HCT116 (cell line): ENCODE results near the gene NLN. TPM values are rescaled to one million over a fixed set of nuclear protein-coding genes. Genes with fewer than 3 reads are reported as not detected.

Experiments used
- ATAC-seq: fragments of 200-7000 bp; cut with Tn5 transposase; 2 replicates; pipeline ENCODE4 v1.9.1; 2020; ENCODE audit warnings: mild to moderate bottlenecking, moderate library complexity
- BruUV-seq: library from RNA; stranded (reverse); fragments of 400-500 nt; replicated peaks from 2 replicates; lab custom pipeline; 2021; lab: Mats Ljungman, UMichigan
- CTCF ChIA-PET: fragments of 300-600 bp; sonication (Branson Sonifier 250); formaldehyde crosslinking; loops from one replicate; lab custom pipeline; 2021; ENCODE audit warnings: antibody characterized with exemption; lab: Charles Lee
- POLR2A ChIA-PET: fragments of 300-600, 350-600 bp; sonication (Branson Sonifier 250); formaldehyde crosslinking; loops from one replicate; lab custom pipeline; 2021; ENCODE audit warnings: antibody characterized with exemption; lab: Charles Lee
- RAD21 ChIA-PET, 2 experiments: fragments of 300-600 bp; sonication (Branson Sonifier 250); formaldehyde crosslinking; loops; one replicate each; lab custom pipeline; 2023; ENCODE audit warnings: low total read pairs in 2 of 2; ENCODE audit not compliant: uncharacterized antibody in 2 of 2, unreplicated experiment in 2 of 2, low non-redundant PET in 1 of 2; lab: Charles Lee
- DNase-seq: peaks from one replicate; pipeline ENCODE4 v3.0.0-alpha.2; 2010; ENCODE audit warnings: low read depth, low spot score
- H2AFZ ChIP-seq: fragments of 200-600 bp; shearing (Covaris generic), sonication (generic); 2 replicates; pipeline ENCODE4 v1.6.1; 2017; ENCODE audit warnings: low read depth, mixed run types, mixed read lengths, antibody characterized with exemption, low read length; ENCODE audit not compliant: poor library complexity, severe bottlenecking
- H3K27ac ChIP-seq: 2 replicates; pipeline ENCODE4 v1.5.1; 2012; ENCODE audit warnings: low read depth, low read length
- H3K27me3 ChIP-seq: fragments of 200-600 bp; sonication (generic); 2 replicates; pipeline ENCODE4 v1.6.1; 2016; ENCODE audit warnings: mixed run types, low read length, mixed read lengths; ENCODE audit not compliant: insufficient read depth
- H3K36me3 ChIP-seq, 2 experiments: fragments of 200-500 bp in 1 of 2; fragments of 200-600 bp in 1 of 2; sonication (Bioruptor generic) in 1 of 2; sonication (generic) in 1 of 2; 2 replicates each; pipeline versions ENCODE4 v1.5.1 to v1.6.1; 2014 to 2016; ENCODE audit warnings: low read length in 2 of 2, inconsistent platforms in 1 of 2, mixed read lengths in 1 of 2, mixed run types in 1 of 2; ENCODE audit not compliant: insufficient read depth in 2 of 2, control insufficient read depth in 1 of 2
- H3K4me1 ChIP-seq, 2 experiments: fragments of 200-600 bp in 1 of 2; sonication (generic) in 1 of 2; 2 replicates each; pipeline versions ENCODE4 v1.5.1 to v1.6.1; 2012 to 2017; ENCODE audit warnings: low read length in 2 of 2, inconsistent platforms in 1 of 2, mild to moderate bottlenecking in 1 of 2, mixed read lengths in 1 of 2, mixed run types in 1 of 2, moderate library complexity in 1 of 2; ENCODE audit not compliant: insufficient read depth in 2 of 2, control insufficient read depth in 1 of 2
- H3K4me2 ChIP-seq: fragments of 200-600 bp; sonication (generic); 2 replicates; pipeline ENCODE4 v1.6.1; 2017; ENCODE audit warnings: mixed run types, low read length, mixed read lengths
- H3K4me3 ChIP-seq, 2 experiments: fragments of 200-600 bp in 1 of 2; sonication (generic) in 1 of 2; replicated peaks in 1 of 2; 2 replicates each; pipeline ENCODE4 v1.5.1; 2011 to 2016; ENCODE audit warnings: low read length in 2 of 2, control low read depth in 1 of 2, low read depth in 1 of 2, mild to moderate bottlenecking in 1 of 2, mixed read lengths in 1 of 2, mixed run types in 1 of 2
- H3K79me2 ChIP-seq: fragments of 200-600 bp; sonication (generic); 2 replicates; pipeline ENCODE4 v1.6.1; 2017; ENCODE audit warnings: mild to moderate bottlenecking, mixed run types, low read length, moderate library complexity, mixed read lengths; ENCODE audit not compliant: insufficient read depth
- H3K9ac ChIP-seq: fragments of 200-600 bp; sonication (generic); 2 replicates; pipeline ENCODE4 v1.6.1; 2016; ENCODE audit warnings: low read length, mixed read lengths
- H3K9me2 ChIP-seq: fragments of 200-600 bp; sonication (generic), shearing (Covaris generic); 2 replicates; pipeline ENCODE4 v1.6.1; 2017; ENCODE audit warnings: mixed run types, mild to moderate bottlenecking, moderate library complexity; ENCODE audit not compliant: insufficient read depth
- H3K9me3 ChIP-seq, 2 experiments: fragments of 200-500 bp in 1 of 2; fragments of 200-600 bp in 1 of 2; sonication (Bioruptor generic) in 1 of 2; sonication (generic) in 1 of 2; 2 replicates each; pipeline ENCODE4 v1.6.1; 2014 to 2017; ENCODE audit warnings: low read length in 2 of 2, mixed read lengths in 2 of 2, inconsistent platforms in 1 of 2, low read depth in 1 of 2, mild to moderate bottlenecking in 1 of 2, mixed run types in 1 of 2, moderate library complexity in 1 of 2; ENCODE audit not compliant: control insufficient read depth in 1 of 2, insufficient read depth in 1 of 2
- H4K20me1 ChIP-seq: fragments of 200-600 bp; sonication (generic), shearing (Covaris generic); 2 replicates; pipeline ENCODE4 v1.6.1; 2017; ENCODE audit warnings: mixed run types, mild to moderate bottlenecking, moderate library complexity; ENCODE audit not compliant: insufficient read depth
- CBX3 ChIP-seq: IDR thresholded peaks from 2 replicates; pipeline ENCODE4 v1.6.1; 2012; ENCODE audit warnings: low read depth
- CEBPB ChIP-seq: IDR thresholded peaks from 2 replicates; pipeline ENCODE4 v1.6.1; 2012; ENCODE audit warnings: low read depth
- EGR1 ChIP-seq: IDR thresholded peaks from 2 replicates; pipeline ENCODE4 v1.6.1; 2012; ENCODE audit warnings: low read depth
- ELF1 ChIP-seq: IDR thresholded peaks from 2 replicates; pipeline ENCODE4 v1.6.1; 2012; ENCODE audit warnings: low read depth, borderline replicate concordance
- FOSL1 ChIP-seq: IDR thresholded peaks from 2 replicates; pipeline ENCODE4 v1.6.1; 2012; ENCODE audit warnings: low read depth
- POLR2A ChIP-seq: IDR thresholded peaks from 2 replicates; pipeline ENCODE4 v1.7.0; 2011; ENCODE audit warnings: borderline replicate concordance; ENCODE audit not compliant: insufficient read depth, insufficient read length; ENCODE audit errors: extremely low read depth
- POLR2AphosphoS5 ChIP-seq: IDR thresholded peaks from 2 replicates; pipeline ENCODE4 v1.6.1; 2011; ENCODE audit warnings: mild to moderate bottlenecking, low read depth, low read length, moderate library complexity
- RAD21 ChIP-seq: IDR thresholded peaks from 2 replicates; pipeline ENCODE4 v1.6.1; 2012; ENCODE audit warnings: low read depth, mild to moderate bottlenecking
- SP1 ChIP-seq: IDR thresholded peaks from 2 replicates; pipeline ENCODE4 v1.6.1; 2012; ENCODE audit warnings: low read depth
- SRF ChIP-seq: IDR thresholded peaks from 2 replicates; pipeline ENCODE4 v1.6.1; 2012; ENCODE audit warnings: low read depth
- YY1 ChIP-seq: IDR thresholded peaks from 2 replicates; pipeline ENCODE4 v1.6.1; 2011; ENCODE audit warnings: low read length, low read depth, moderate library complexity, mild to moderate bottlenecking; ENCODE audit not compliant: insufficient replicate concordance; ENCODE audit errors: extremely low read depth
- ZFX ChIP-seq: fragments of 450-650 bp; IDR thresholded peaks from 2 replicates; pipeline ENCODE4 v1.6.1; 2017
- intact Hi-C: fragments of 100-400 bp; cut with micrococcal nuclease; formaldehyde crosslinking; loops from 2 replicates; pipeline ENCODE4 v1.10.0; 2022
- total RNA-seq: library from RNA; stranded (reverse); gene quantifications from one replicate; pipeline ENCODE4 v1.2.1, GENCODE V29; 2021; ENCODE audit not compliant: unreplicated experiment
- TF ChIP-seq, protein P1 (sequence below), 3 experiments: fragments of 200-600 bp in 1 of 3; sonication (generic) in 1 of 3; IDR thresholded peaks in 2 of 3; conservative IDR thresholded peaks in 1 of 3; 2 replicates each; pipeline ENCODE4 v1.5.1; 2012 to 2017; ENCODE audit warnings: low read depth in 2 of 3, low read length in 2 of 3, antibody characterized with exemption in 1 of 3, borderline replicate concordance in 1 of 3, control low read depth in 1 of 3, mild to moderate bottlenecking in 1 of 3, mixed read lengths in 1 of 3, mixed run types in 1 of 3, moderate library complexity in 1 of 3; ENCODE audit not compliant: insufficient read depth in 1 of 3
- TF ChIP-seq, protein P2 (sequence below): IDR thresholded peaks from 2 replicates; pipeline ENCODE4 v1.6.1; 2011; ENCODE audit warnings: mild to moderate bottlenecking, low read length, moderate library complexity; ENCODE audit not compliant: insufficient replicate concordance; ENCODE audit errors: extremely low read depth
- TF ChIP-seq, protein P3 (sequence below): IDR thresholded peaks from 2 replicates; pipeline ENCODE4 v1.6.1; 2012
- TF ChIP-seq, protein P4 (sequence below): IDR thresholded peaks from 2 replicates; pipeline ENCODE4 v1.6.1; 2012; ENCODE audit warnings: low read depth
- TF ChIP-seq, protein P5 (sequence below): IDR thresholded peaks from 2 replicates; pipeline ENCODE4 v1.6.1; 2012

The NLN gene
- total RNA-seq, 1 experiment from 2014 or later = 67.6 TPM

DNA sequence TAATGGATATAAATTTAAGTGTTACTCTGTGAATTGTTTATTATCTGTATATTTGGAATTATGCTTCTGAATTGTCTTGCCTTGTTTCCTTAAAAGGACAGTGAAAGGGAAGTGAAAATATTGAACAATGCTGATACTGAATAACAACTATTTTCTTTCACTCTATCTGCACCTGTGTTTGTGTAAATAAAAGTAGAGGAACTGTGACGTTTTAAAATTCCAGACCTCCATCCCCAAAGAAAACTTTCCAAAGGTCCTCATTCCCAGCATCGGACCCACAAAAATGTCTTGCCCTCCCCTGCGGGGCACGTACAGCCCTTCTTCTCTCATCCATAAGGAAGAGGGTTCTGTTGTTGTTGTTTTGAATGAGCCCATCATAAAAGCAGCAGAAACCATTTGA is 100.0 kb downstream of the NLN start:
- no peaks in the 10 kb centered on the region for H3K9me2 ChIP-seq
- no peaks in the 10 kb centered on the region for H3K9me3 ChIP-seq
- peaks cover 19 to 33% of the 10 kb centered on the region in 2 experiments for H3K4me1 ChIP-seq
- RAD21 ChIA-PET = no interaction called here
- CTCF ChIA-PET = no interaction called here
- no peaks in the 10 kb centered on the region for H4K20me1 ChIP-seq
- H3K27ac ChIP-seq = no peak overlapping the region
- no peaks in the 10 kb centered on the region for H3K79me2 ChIP-seq
- no peaks in the 10 kb centered on the region for H3K27me3 ChIP-seq
- DNase-seq (no peak), ATAC-seq (no peak)
- no peak overlapping the region for H2AFZ ChIP-seq
- H3K9ac ChIP-seq = no peak overlapping the region
- intact Hi-C loops = no loop called here
- BruUV-seq = no TSS peak
- POLR2A ChIA-PET = no interaction called here
- H3K4me2 ChIP-seq = no peak overlapping the region
- TF ChIP-seq SP1 (no peak), FOSL1 (no peak), EGR1 (no peak), ZFX (no peak), POLR2A (no peak), POLR2AphosphoS5 (no peak), YY1 (no peak), CBX3 (no peak), SRF (no peak), RAD21 (no peak), ELF1 (no peak), CEBPB (no peak)
- TF ChIP-seq, protein P1, sequence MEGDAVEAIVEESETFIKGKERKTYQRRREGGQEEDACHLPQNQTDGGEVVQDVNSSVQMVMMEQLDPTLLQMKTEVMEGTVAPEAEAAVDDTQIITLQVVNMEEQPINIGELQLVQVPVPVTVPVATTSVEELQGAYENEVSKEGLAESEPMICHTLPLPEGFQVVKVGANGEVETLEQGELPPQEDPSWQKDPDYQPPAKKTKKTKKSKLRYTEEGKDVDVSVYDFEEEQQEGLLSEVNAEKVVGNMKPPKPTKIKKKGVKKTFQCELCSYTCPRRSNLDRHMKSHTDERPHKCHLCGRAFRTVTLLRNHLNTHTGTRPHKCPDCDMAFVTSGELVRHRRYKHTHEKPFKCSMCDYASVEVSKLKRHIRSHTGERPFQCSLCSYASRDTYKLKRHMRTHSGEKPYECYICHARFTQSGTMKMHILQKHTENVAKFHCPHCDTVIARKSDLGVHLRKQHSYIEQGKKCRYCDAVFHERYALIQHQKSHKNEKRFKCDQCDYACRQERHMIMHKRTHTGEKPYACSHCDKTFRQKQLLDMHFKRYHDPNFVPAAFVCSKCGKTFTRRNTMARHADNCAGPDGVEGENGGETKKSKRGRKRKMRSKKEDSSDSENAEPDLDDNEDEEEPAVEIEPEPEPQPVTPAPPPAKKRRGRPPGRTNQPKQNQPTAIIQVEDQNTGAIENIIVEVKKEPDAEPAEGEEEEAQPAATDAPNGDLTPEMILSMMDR (IDR thresholded peaks at IDR 0.05 in 2 of 3, conservative IDR thresholded peaks at IDR 0.05 in 1 of 3; ENCODE audit: borderline replicate concordance in 1 of 3, insufficient read depth in 1 of 3, low read depth in 2 of 3, low read length in 2 of 3) = no peak
- TF ChIP-seq, protein P2, sequence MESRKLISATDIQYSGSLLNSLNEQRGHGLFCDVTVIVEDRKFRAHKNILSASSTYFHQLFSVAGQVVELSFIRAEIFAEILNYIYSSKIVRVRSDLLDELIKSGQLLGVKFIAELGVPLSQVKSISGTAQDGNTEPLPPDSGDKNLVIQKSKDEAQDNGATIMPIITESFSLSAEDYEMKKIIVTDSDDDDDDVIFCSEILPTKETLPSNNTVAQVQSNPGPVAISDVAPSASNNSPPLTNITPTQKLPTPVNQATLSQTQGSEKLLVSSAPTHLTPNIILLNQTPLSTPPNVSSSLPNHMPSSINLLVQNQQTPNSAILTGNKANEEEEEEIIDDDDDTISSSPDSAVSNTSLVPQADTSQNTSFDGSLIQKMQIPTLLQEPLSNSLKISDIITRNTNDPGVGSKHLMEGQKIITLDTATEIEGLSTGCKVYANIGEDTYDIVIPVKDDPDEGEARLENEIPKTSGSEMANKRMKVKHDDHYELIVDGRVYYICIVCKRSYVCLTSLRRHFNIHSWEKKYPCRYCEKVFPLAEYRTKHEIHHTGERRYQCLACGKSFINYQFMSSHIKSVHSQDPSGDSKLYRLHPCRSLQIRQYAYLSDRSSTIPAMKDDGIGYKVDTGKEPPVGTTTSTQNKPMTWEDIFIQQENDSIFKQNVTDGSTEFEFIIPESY = no peak
- TF ChIP-seq, protein P3, sequence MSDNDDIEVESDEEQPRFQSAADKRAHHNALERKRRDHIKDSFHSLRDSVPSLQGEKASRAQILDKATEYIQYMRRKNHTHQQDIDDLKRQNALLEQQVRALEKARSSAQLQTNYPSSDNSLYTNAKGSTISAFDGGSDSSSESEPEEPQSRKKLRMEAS = no peak
- TF ChIP-seq, protein P4, sequence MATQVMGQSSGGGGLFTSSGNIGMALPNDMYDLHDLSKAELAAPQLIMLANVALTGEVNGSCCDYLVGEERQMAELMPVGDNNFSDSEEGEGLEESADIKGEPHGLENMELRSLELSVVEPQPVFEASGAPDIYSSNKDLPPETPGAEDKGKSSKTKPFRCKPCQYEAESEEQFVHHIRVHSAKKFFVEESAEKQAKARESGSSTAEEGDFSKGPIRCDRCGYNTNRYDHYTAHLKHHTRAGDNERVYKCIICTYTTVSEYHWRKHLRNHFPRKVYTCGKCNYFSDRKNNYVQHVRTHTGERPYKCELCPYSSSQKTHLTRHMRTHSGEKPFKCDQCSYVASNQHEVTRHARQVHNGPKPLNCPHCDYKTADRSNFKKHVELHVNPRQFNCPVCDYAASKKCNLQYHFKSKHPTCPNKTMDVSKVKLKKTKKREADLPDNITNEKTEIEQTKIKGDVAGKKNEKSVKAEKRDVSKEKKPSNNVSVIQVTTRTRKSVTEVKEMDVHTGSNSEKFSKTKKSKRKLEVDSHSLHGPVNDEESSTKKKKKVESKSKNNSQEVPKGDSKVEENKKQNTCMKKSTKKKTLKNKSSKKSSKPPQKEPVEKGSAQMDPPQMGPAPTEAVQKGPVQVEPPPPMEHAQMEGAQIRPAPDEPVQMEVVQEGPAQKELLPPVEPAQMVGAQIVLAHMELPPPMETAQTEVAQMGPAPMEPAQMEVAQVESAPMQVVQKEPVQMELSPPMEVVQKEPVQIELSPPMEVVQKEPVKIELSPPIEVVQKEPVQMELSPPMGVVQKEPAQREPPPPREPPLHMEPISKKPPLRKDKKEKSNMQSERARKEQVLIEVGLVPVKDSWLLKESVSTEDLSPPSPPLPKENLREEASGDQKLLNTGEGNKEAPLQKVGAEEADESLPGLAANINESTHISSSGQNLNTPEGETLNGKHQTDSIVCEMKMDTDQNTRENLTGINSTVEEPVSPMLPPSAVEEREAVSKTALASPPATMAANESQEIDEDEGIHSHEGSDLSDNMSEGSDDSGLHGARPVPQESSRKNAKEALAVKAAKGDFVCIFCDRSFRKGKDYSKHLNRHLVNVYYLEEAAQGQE = no peak
- TF ChIP-seq, protein P5, sequence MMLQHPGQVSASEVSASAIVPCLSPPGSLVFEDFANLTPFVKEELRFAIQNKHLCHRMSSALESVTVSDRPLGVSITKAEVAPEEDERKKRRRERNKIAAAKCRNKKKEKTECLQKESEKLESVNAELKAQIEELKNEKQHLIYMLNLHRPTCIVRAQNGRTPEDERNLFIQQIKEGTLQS = no peak
- no peak overlapping the region for H3K4me3 ChIP-seq
- no peaks in the 10 kb centered on the region for H3K36me3 ChIP-seq
